Ovary (tissue), 9 donors: Measurements from ENCODE around the gene DMPK. TPM values are rescaled to one million over a fixed set of nuclear protein-coding genes. Genes with fewer than 3 reads are reported as not detected.
"Not testable (repeated sequence)": the region's sequence is repeated elsewhere in the genome, so short reads cannot be mapped to it uniquely, and the experiment has no call there.

Experiments used
- DNase-seq, 5 donors: peaks; one replicate each; pipeline ENCODE4 v3.0.0-alpha.2; 2019 to 2020
- H3K27ac ChIP-seq, 2 donors: fragments of 200-600 bp; one replicate each; pipeline versions ENCODE4 v1.5.1 to v1.8.0; 2019 to 2022
- H3K27me3 ChIP-seq: fragments of 200-600 bp; one replicate; pipeline ENCODE4 v1.8.0; 2022
- H3K36me3 ChIP-seq: fragments of 200-600 bp; sonication (generic); one replicate; pipeline ENCODE4 v1.5.1; 2019
- H3K4me1 ChIP-seq: one replicate; pipeline ENCODE4 v1.8.1; 2013; ENCODE audit warnings: mild to moderate bottlenecking, moderate library complexity; ENCODE audit not compliant: insufficient read depth
- H3K4me3 ChIP-seq: fragments of 200-600 bp; sonication (generic); one replicate; pipeline ENCODE4 v1.5.1; 2017
- H3K9me3 ChIP-seq, 2 donors: fragments of 200-600 bp in 1 of 2; sonication (generic) in 1 of 2; one replicate each; pipeline versions ENCODE4 v1.5.1 to v1.8.1; 2013 to 2019; ENCODE audit warnings: mild to moderate bottlenecking in 1 of 2, moderate library complexity in 1 of 2
- EP300 ChIP-seq: sonication (generic); formaldehyde crosslinking; IDR thresholded peaks from one replicate; pipeline ENCODE4 v1.6.1; 2017; ENCODE audit warnings: antibody characterized with exemption
- POLR2A ChIP-seq: fragments of 450-650 bp; IDR thresholded peaks from one replicate; pipeline ENCODE4 v1.6.1; 2017; ENCODE audit warnings: antibody characterized with exemption, mild to moderate bottlenecking, moderate library complexity
- WGBS, 3 donors: extraction: QIAGEN DNeasy Blood & Tissue Kit in 1 of 3; methylation state at CpG; one replicate each; pipeline versions ENCODE4 v1.1.5 to v1.1.7; 2013 to 2017; 5-methylcytosine and 5-hydroxymethylcytosine counted together
- intact Hi-C, 4 donors: fragments of 100-400 bp; cut with DNase I; formaldehyde crosslinking; loops; one replicate each; pipeline versions ENCODE4 v1.11.0 to v1.15.1; 2022 to 2023
- polyA plus RNA-seq, 2 donors: library from polyadenylated mRNA; stranded (reverse); fragments of 200-250 nt in 1 of 2; fragments of 350-450 nt in 1 of 2; fragmentation: Illumina TruSeq in 1 of 2; extraction: RNeasy Lipid Tissue Mini Kit (QIAGEN cat#74804) in 1 of 2; gene quantifications; one replicate each; pipeline ENCODE4 v1.2.3, GENCODE V29; 2013 to 2014
- total RNA-seq, 7 donors: library from RNA; depleted of rRNA in 2 of 7; stranded (reverse); fragments of >200 nt in 2 of 7; fragmentation: NEBNext Ultra II Directional in 3 of 7; extraction: Animal tissue kit (Norgen Biotek cat#: 25700) in 3 of 7; gene quantifications; one replicate each; pipeline versions ENCODE4 v1.1.0 to v1.2.4, GENCODE V29; 2016 to 2023
- TF ChIP-seq, protein P1 (sequence below), 3 donors: fragments of 450-650 bp in 2 of 3; fragments of 200-600 bp in 1 of 3; IDR thresholded peaks; one replicate each; pipeline versions ENCODE4 v1.5.1 to v1.8.0; 2016 to 2022; ENCODE audit warnings: antibody characterized with exemption in 3 of 3, mild to moderate bottlenecking in 1 of 3
- donor health status: DM: no; HTN: no; CAD: no; lungs with moderate emphysema.
- donor health status: DM: no; HTN: no; CAD: no.
- donor health status: Bipolar disorder and iron deficiency.
- donor health status: DM: yes; HTN: yes; CAD: no.
- donor health status: DM: no; HTN: no; CAD: no.
- donor health status: DM: yes; HTN: yes; CAD: no.

The DMPK gene
- total and polyA plus RNA-seq, 9 donors: 21.0 to 105 (median 56.7) TPM

DNA sequence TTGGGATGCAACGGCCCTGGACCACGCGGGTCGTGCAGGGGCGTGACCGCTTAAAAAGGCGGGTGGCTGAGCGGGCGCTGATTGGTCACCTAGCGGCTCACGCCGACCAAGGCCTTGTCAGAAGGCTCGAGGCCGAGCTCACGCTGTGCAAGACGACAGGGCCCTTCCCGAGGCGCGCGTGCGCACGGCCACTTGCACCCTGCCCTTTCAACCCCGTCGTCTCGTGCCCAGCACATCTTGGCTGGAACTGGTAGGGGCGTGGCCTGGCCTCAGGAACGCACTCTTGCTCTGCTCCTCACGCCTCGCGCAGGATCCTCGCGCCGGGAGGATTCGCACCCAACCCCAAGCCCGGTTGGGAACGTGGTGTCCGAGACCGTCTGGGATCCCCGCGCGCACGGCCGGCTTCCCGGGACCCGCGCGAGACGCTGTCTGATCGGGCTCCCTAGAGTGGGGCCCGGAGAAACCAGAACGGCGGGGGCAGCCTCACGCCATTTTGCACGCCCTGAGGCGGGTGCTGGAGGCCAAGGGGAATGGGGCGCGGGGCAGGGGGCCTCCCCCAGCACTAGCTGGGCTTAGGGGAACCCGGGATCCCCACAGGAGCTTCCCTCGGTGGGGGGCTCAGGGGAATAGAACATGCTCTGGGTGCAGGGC is 49.0 kb downstream of the DMPK start, which contains the start of gene MEIOSIN:
MEIOSIN (plus strand) TSS at position 280 of the 651 bp plus-strand sequence. CDS start 1,938 bp downstream, outside the sequence.
- Histone ChIP-seq H3K9me3 (no peaks in the 10 kb centered on the region), H3K27me3 (no peaks in the 10 kb centered on the region), H3K36me3 (no peaks in the 10 kb centered on the region), H3K4me3 (no peak within 1 kb of the TSS), H3K4me1 (peaks cover 5% of the 10 kb centered on the region), H3K27ac (no peak within 1 kb of the TSS)
- WGBS, 3 donors: 92 to 94% (median 92%) methylated on average over 56 to 59 of the region's 59 CpGs
- intact Hi-C loops: no loop called here
- DNase-seq: peak in 3 of 5 donors; percentile 41 to 50 (median 43)
- TF ChIP-seq, protein P1, sequence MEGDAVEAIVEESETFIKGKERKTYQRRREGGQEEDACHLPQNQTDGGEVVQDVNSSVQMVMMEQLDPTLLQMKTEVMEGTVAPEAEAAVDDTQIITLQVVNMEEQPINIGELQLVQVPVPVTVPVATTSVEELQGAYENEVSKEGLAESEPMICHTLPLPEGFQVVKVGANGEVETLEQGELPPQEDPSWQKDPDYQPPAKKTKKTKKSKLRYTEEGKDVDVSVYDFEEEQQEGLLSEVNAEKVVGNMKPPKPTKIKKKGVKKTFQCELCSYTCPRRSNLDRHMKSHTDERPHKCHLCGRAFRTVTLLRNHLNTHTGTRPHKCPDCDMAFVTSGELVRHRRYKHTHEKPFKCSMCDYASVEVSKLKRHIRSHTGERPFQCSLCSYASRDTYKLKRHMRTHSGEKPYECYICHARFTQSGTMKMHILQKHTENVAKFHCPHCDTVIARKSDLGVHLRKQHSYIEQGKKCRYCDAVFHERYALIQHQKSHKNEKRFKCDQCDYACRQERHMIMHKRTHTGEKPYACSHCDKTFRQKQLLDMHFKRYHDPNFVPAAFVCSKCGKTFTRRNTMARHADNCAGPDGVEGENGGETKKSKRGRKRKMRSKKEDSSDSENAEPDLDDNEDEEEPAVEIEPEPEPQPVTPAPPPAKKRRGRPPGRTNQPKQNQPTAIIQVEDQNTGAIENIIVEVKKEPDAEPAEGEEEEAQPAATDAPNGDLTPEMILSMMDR (IDR thresholded peaks at IDR 0.05): no peak
- TF ChIP-seq EP300 (no peak), POLR2A (no peak)

DNA sequence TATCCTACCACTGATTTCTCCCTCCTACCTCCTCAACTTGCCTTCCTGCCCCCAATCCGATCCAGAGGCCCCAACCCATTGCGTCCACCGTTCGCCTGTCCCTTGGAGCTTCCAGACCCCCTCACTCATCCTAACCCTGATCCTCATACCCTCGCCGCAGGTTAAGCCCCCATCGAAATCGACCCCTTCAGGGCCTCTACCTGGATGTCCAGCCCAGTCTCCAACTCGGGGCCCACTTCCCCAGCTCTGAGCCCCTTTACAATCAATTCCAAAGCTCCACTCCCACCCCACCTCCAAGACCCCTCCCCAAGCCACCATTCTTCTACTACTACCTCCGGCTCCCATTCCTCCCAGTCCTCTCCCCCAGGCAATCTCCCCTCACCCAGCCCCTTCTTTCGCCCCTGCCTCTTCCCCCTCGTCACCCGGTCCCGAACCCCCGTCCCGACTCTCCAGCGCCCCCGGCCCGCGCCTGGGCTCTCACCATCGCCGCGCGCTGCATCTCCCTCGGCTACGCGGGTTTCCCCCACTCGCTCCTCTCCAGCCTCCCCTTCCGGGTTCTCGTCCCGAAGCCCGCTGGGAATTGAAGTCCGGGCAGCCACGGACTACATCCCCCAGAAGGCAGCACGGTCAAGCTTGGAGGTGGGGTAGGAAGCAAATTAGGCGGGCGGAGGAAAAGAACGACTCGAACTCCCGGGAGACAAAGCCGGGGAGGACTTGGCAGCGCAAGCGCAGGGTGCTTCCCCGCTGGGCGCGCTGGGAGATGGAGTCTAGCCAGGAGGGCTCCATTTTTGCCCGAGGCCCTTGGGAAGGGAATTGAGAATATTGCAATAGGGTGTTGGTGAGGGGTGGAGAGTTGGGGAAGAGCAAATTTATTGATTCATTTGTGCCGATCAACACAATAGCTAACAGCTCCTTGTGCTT is 51.7 kb downstream of the DMPK start, which contains the start of gene FBXO46:
FBXO46 (minus strand) TSS at position 529 of the 921 bp plus-strand sequence. CDS start 17,401 bp downstream, outside the sequence.
- Histone ChIP-seq H3K27ac (peak within 1 kb of the TSS in 1 of 2 donors; percentile 72), H3K36me3 (no peaks in the 10 kb centered on the region), H3K4me3 (peak within 1 kb of the TSS; percentile 95), H3K27me3 (no peaks in the 10 kb centered on the region), H3K4me1 (peaks cover 5% of the 10 kb centered on the region), H3K9me3 (no peaks in the 10 kb centered on the region)
- 1% methylated on average over 48 of the region's 48 CpGs for WGBS, 3 donors
- peak; percentile 95 to 97 (median 96) for DNase-seq
- intact Hi-C loops: loop anchor here in 1 of 4 donors (2.0 kb wide), 1 partner anchor 36 kb away; no protein-coding TSS in a partner anchor
- TF ChIP-seq POLR2A: peak; percentile 45
- TF ChIP-seq, protein P1 (IDR thresholded peaks at IDR 0.05): no peak

DNA sequence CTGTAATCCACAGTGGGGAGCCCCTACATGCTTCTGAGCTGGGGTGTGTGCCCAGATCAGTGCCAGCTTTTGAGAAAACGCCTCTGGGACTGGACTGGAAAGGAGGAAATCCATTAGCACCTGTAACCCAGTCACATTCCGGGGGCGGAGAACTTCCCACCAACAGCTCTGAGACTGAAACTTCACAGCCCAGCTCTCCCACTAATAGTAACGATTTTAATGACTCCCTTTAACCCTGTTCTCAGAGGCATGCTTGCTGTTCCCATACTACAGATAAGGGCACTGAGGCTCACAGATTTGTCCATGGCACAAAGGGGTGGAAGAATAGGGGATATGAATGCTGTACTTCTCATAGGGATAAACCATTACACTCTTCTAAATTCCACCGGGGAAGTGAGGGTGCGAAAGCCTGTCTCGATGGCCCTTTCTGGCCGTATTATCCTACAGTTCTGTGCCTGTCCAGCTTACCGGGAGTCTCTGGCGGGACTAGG is 52.4 kb downstream of the DMPK start:
- Histone ChIP-seq H3K36me3 (no peaks in the 10 kb centered on the region), H3K27me3 (no peaks in the 10 kb centered on the region), H3K27ac (no peak overlapping the region), H3K9me3 (no peaks in the 10 kb centered on the region), H3K4me1 (peaks cover 5% of the 10 kb centered on the region), H3K4me3 (peak overlapping the region; percentile 95)
- TF ChIP-seq EP300 (no peak), POLR2A (no peak)
- TF ChIP-seq, protein P1 (IDR thresholded peaks at IDR 0.05): no peak
- 3 to 8% (median 7%) methylated on average over 10 of the region's 10 CpGs for WGBS, 3 donors
- intact Hi-C loops: loop anchor here in 1 of 4 donors (2.0 kb wide), 1 partner anchor 37 kb away; no protein-coding TSS in a partner anchor
- DNase-seq: no peak

DNA sequence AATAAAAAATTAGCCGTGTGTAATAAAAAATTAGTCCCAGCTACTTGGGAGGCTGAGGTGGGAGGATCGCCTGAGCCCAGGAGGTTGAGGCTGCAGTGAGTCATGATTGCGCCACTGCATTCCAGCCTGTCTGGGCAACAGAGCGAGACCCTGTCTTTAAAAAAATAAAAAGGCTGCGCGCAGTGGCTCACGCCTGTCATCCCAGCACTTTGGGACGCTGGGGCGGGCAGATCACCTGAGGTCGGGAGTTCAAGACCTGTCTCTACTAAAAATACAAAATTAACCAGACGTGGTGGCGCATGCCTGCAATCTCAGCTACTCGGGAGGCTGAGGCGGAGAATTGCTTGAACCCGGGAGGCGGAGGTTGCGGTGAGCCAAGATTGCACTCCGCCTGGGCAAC is 53.6 kb downstream of the DMPK start:
- 92 to 95% (median 93%) methylated on average over 18 of the region's 18 CpGs for WGBS, 3 donors
- DNase-seq, H3K36me3 ChIP-seq, H3K27me3 ChIP-seq, H3K9me3 ChIP-seq, intact Hi-C loops, H3K4me1 ChIP-seq, H3K27ac ChIP-seq, H3K4me3 ChIP-seq: not testable (repeated sequence)

DNA sequence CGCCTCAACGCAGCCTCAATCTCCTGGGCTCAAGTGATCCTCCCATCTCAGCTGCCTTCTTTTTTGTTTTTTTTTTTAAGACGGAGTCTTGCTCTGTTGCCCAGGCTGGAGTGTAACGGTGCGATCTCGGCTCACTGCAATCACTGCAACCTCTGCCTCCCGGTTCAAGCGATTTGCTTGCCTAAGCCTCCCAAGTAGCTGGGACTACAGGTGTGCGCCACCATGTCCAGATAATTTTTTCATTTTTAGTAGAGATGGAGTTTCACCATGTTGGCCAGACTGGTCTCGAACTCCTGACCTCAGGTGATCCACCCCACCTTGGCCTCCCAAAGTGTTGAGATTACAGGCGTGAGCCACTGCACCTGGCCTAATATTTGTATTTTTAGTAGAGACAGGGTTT is 62.2 kb downstream of the DMPK start:
- intact Hi-C loops: loop anchor here in 1 of 4 donors (5.0 kb wide), 1 partner anchor 152 kb away; no protein-coding TSS in a partner anchor
- WGBS, 3 donors: 94 to 98% (median 97%) methylated on average over 11 of the region's 11 CpGs
- not testable (repeated sequence) for H3K4me3 ChIP-seq, H3K27me3 ChIP-seq, DNase-seq, H3K27ac ChIP-seq, H3K36me3 ChIP-seq, H3K9me3 ChIP-seq, H3K4me1 ChIP-seq
